Measurements from ENCODE around the gene LDAH.

The LDAH gene

GRCh38 chr2:20666304-20667150 is 156.4 kb downstream of the LDAH start, which contains the start of gene GDF7:
TSS of gene GDF7 (plus strand) at chr2:20667144. CDS start at chr2:20667240, 96 bp downstream.
- Histone ChIP-seq H3K4me3 (ENCODE audit: low read length in 2 of 2) (peak within 1 kb of the TSS; percentile 63 to 76), H3K18ac (ENCODE audit: low read length) (peak within 1 kb of the TSS; percentile 81), H3K23ac (ENCODE audit: low read depth, low read length, poor library complexity) (peak within 1 kb of the TSS; percentile 62), H3K4me1 (ENCODE audit: control insufficient read depth in 2 of 2, insufficient read depth in 1 of 2, low read depth in 1 of 2, low read length in 2 of 2) (peaks cover 10 to 17% of the 10 kb centered on the region in 2 donors), H2BK12ac (ENCODE audit: low read length) (no peak within 1 kb of the TSS), H3K4ac (ENCODE audit: low read length) (no peak within 1 kb of the TSS), H3K4me2 (ENCODE audit: insufficient read depth, low read length, poor library complexity, severe bottlenecking) (peak within 1 kb of the TSS; percentile 79), H3K14ac (ENCODE audit: low read length) (no peak within 1 kb of the TSS), H3K79me1 (ENCODE audit: low read depth, low read length) (no peaks in the 10 kb centered on the region), H3K27ac (replicated peaks; ENCODE audit: low read length) (no peak within 1 kb of the TSS), H3K9ac (ENCODE audit: low read depth, low read length, poor library complexity) (peak within 1 kb of the TSS; percentile 83), H4K91ac (ENCODE audit: low read depth, low read length, poor library complexity) (no peak within 1 kb of the TSS), H2AFZ (ENCODE audit: low read length) (peak within 1 kb of the TSS; percentile 99), H2BK15ac (ENCODE audit: low read length) (peak within 1 kb of the TSS; percentile 39), H2BK120ac (ENCODE audit: low read depth, low read length) (no peak within 1 kb of the TSS), H2AK5ac (ENCODE audit: low read depth, low read length) (peak within 1 kb of the TSS; percentile 22), H3K36me3 (replicated peaks in 1 of 2; ENCODE audit: control insufficient read depth in 2 of 2, insufficient read depth in 2 of 2, low read length in 2 of 2) (no peaks in the 10 kb centered on the region), H3K9me3 (replicated peaks in 1 of 2; ENCODE audit: control insufficient read depth in 2 of 2, insufficient read depth in 1 of 2, low read depth in 1 of 2, low read length in 2 of 2) (peaks cover 0 to 9% of the 10 kb centered on the region in 2 donors), H4K8ac (ENCODE audit: low read depth, low read length) (no peak within 1 kb of the TSS), H3K27me3 (ENCODE audit: control insufficient read depth in 3 of 3, insufficient read depth in 3 of 3, low read depth in 1 of 3, low read length in 3 of 3) (peaks cover 63 to 94% (median 69%) of the 10 kb centered on the region in 3 experiments), H2BK5ac (ENCODE audit: low read length) (no peak within 1 kb of the TSS)
- no peak for DNase-seq (ENCODE audit: low spot score)
- no CpG with 5 or more reads among the region's 86 CpGs for WGBS, 2 donors (ENCODE audit: extremely low coverage in 2 of 2, insufficient read length in 2 of 2, insufficient replicate concordance in 1 of 2)

DNA sequence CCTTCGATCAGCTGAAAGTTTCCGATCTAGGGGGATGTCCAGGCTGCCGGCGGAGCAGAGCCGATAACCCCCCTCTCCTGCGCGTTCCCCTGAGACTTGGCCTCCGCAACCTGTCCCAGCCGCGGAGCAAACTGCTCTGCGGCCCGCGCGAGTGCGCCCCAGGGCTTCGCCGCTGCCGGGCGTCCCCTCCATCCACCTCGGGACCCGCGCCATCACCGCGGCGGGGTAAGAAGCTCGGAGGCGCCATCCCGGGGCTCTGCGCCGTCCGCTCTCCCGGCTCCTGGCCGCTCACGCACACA is 156.9 kb downstream of the LDAH start:
- H3K27ac ChIP-seq (replicated peaks; ENCODE audit: low read length) = no peak overlapping the region
- no peak overlapping the region for H2BK12ac ChIP-seq (ENCODE audit: low read length)
- H3K4ac ChIP-seq (ENCODE audit: low read length) = no peak overlapping the region
- H3K4me3 ChIP-seq (ENCODE audit: low read length in 2 of 2) = peak overlapping the region; percentile 63 to 73
- peaks cover 8 to 19% of the 10 kb centered on the region in 2 donors for H3K4me1 ChIP-seq (ENCODE audit: control insufficient read depth in 2 of 2, insufficient read depth in 1 of 2, low read depth in 1 of 2, low read length in 2 of 2)
- H3K14ac ChIP-seq (ENCODE audit: low read length) = no peak overlapping the region
- H3K27me3 ChIP-seq (ENCODE audit: control insufficient read depth in 3 of 3, insufficient read depth in 3 of 3, low read depth in 1 of 3, low read length in 3 of 3) = peaks cover 57 to 89% (median 69%) of the 10 kb centered on the region in 3 experiments
- no peak overlapping the region for H3K23ac ChIP-seq (ENCODE audit: low read depth, low read length, poor library complexity)
- H3K9ac ChIP-seq (ENCODE audit: low read depth, low read length, poor library complexity) = peak overlapping the region; percentile 44
- H2BK120ac ChIP-seq (ENCODE audit: low read depth, low read length) = no peak overlapping the region
- no peak overlapping the region for H2AK5ac ChIP-seq (ENCODE audit: low read depth, low read length)
- H3K79me1 ChIP-seq (ENCODE audit: low read depth, low read length) = no peaks in the 10 kb centered on the region
- no peak for DNase-seq (ENCODE audit: low spot score)
- no peak overlapping the region for H3K18ac ChIP-seq (ENCODE audit: low read length)
- no peak overlapping the region for H4K8ac ChIP-seq (ENCODE audit: low read depth, low read length)
- H2AFZ ChIP-seq (ENCODE audit: low read length) = peak overlapping the region; percentile 99
- no peaks in the 10 kb centered on the region for H3K36me3 ChIP-seq (replicated peaks in 1 of 2; ENCODE audit: control insufficient read depth in 2 of 2, insufficient read depth in 2 of 2, low read length in 2 of 2)
- peaks cover 0 to 4% of the 10 kb centered on the region in 2 donors for H3K9me3 ChIP-seq (replicated peaks in 1 of 2; ENCODE audit: control insufficient read depth in 2 of 2, insufficient read depth in 1 of 2, low read depth in 1 of 2, low read length in 2 of 2)
- no peak overlapping the region for H2BK15ac ChIP-seq (ENCODE audit: low read length)
- no peak overlapping the region for H4K91ac ChIP-seq (ENCODE audit: low read depth, low read length, poor library complexity)
- no peak overlapping the region for H2BK5ac ChIP-seq (ENCODE audit: low read length)
- peak overlapping the region; percentile 79 for H3K4me2 ChIP-seq (ENCODE audit: insufficient read depth, low read length, poor library complexity, severe bottlenecking)
- WGBS, 2 donors (ENCODE audit: extremely low coverage in 2 of 2, insufficient read length in 2 of 2, insufficient replicate concordance in 1 of 2) = no CpG with 5 or more reads among the region's 34 CpGs

GRCh38 chr2:20665243-20666004 is 157.5 kb downstream of the LDAH start:
- no peak overlapping the region for H3K4ac ChIP-seq (ENCODE audit: low read length)
- H4K91ac ChIP-seq (ENCODE audit: low read depth, low read length, poor library complexity) = no peak overlapping the region
- peaks cover 8 to 19% of the 10 kb centered on the region in 2 donors for H3K4me1 ChIP-seq (ENCODE audit: control insufficient read depth in 2 of 2, insufficient read depth in 1 of 2, low read depth in 1 of 2, low read length in 2 of 2)
- H3K23ac ChIP-seq (ENCODE audit: low read depth, low read length, poor library complexity) = no peak overlapping the region
- no CpG with 5 or more reads among the region's 49 CpGs for WGBS, 2 donors (ENCODE audit: extremely low coverage in 2 of 2, insufficient read length in 2 of 2, insufficient replicate concordance in 1 of 2)
- no peak overlapping the region for H3K9ac ChIP-seq (ENCODE audit: low read depth, low read length, poor library complexity)
- no peak overlapping the region for H2BK12ac ChIP-seq (ENCODE audit: low read length)
- H3K27ac ChIP-seq (replicated peaks; ENCODE audit: low read length) = no peak overlapping the region
- no peak overlapping the region for H3K18ac ChIP-seq (ENCODE audit: low read length)
- H2AK5ac ChIP-seq (ENCODE audit: low read depth, low read length) = no peak overlapping the region
- no peak overlapping the region for H2BK15ac ChIP-seq (ENCODE audit: low read length)
- H3K9me3 ChIP-seq (replicated peaks in 1 of 2; ENCODE audit: control insufficient read depth in 2 of 2, insufficient read depth in 1 of 2, low read depth in 1 of 2, low read length in 2 of 2) = peaks cover 0 to 2% of the 10 kb centered on the region in 2 donors
- H2BK5ac ChIP-seq (ENCODE audit: low read length) = no peak overlapping the region
- H2BK120ac ChIP-seq (ENCODE audit: low read depth, low read length) = no peak overlapping the region
- peak overlapping the region; percentile 99 for H2AFZ ChIP-seq (ENCODE audit: low read length)
- DNase-seq (ENCODE audit: low spot score) = no peak
- no peaks in the 10 kb centered on the region for H3K36me3 ChIP-seq (replicated peaks in 1 of 2; ENCODE audit: control insufficient read depth in 2 of 2, insufficient read depth in 2 of 2, low read length in 2 of 2)
- H4K8ac ChIP-seq (ENCODE audit: low read depth, low read length) = no peak overlapping the region
- peaks cover 52 to 87% (median 73%) of the 10 kb centered on the region in 3 experiments for H3K27me3 ChIP-seq (ENCODE audit: control insufficient read depth in 3 of 3, insufficient read depth in 3 of 3, low read depth in 1 of 3, low read length in 3 of 3)
- H3K79me1 ChIP-seq (ENCODE audit: low read depth, low read length) = no peaks in the 10 kb centered on the region
- H3K14ac ChIP-seq (ENCODE audit: low read length) = no peak overlapping the region
- peak overlapping the region; percentile 79 for H3K4me2 ChIP-seq (ENCODE audit: insufficient read depth, low read length, poor library complexity, severe bottlenecking)
- H3K4me3 ChIP-seq (ENCODE audit: low read length in 2 of 2) = peak overlapping the region; percentile 60 to 63
